GM12874 (cell line): ENCODE data around the gene ZFAND3.

Experiments
- CTCF ChIP-seq: IDR thresholded peaks from 2 replicates; pipeline ENCODE4 v1.5.1; 2011; ENCODE audit warnings: low read depth, mild to moderate bottlenecking, control low read depth, low read length, moderate library complexity; ENCODE audit not compliant: insufficient read depth

ZFAND3 gene

GRCh38 chr6:37974943-37975342 lies 155.4 kb downstream of the ZFAND3 start:
- no peak for TF ChIP-seq CTCF

- TF ChIP-seq CTCF = no peak
These were observed 158.2 kb downstream of the ZFAND3 start for GRCh38 chr6:37977715-37978114.

DNA sequence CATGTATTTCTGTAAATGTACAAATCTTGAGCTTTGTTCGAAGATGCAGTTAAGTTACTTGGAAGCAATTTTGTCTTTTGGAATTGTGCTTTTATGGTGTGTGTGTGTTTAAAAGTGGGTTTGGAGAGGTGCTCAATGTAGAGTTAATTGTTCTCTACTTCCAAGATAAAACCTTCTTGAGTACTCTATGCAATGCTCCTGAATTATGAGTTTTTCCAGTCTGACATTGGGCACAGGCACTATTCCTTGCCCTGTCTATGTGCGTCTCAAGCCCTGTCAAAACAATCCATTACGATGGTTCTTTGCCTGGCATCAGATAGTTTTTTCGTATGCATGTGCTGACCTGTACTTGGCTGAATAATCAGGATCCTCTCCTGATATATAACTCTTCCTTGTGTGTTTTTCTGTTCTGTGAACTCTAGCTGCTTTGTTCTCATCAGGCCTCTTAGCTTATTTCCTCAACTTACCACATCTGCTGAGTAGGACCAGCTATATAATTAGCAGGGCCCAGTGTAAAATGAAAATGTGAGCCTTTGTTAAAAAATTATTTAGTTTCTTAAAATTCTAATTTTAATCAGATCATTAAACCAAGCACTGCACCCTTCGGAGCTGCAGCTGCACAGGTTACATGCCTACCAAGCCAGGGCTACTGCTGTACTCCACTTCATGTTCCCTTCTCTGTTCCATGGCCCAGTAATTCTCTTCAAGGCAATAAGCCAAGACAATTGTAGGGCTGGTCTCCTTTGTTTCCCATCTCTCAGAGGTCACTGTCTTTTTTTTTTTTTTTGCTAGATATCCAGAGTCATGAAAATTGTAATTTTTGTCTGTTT lies 160.1 kb downstream of the ZFAND3 start:
- no peak for TF ChIP-seq CTCF

- no peak for TF ChIP-seq CTCF
These were observed 160.7 kb downstream of the ZFAND3 start for GRCh38 chr6:37980222-37980595.

DNA sequence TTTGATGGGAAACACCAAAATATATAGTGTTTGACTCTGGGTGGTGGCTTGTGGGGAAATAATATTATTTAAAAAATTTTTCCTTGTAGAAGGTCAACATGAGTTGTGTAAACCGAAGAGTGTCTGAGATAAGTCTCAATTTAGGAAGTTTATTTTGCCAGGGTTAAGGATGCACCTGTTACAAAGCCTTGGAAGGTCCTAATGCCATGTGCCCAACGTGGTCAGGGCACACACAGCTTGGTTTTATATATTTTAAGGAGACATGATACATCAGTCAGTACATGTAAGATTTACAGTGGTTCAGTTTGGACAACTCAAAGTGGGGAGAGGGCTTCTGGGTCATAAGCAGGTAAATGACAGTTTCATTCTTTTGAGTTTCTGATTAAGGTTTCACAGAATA lies 162.1 kb downstream of the ZFAND3 start:
- TF ChIP-seq CTCF = no peak

DNA sequence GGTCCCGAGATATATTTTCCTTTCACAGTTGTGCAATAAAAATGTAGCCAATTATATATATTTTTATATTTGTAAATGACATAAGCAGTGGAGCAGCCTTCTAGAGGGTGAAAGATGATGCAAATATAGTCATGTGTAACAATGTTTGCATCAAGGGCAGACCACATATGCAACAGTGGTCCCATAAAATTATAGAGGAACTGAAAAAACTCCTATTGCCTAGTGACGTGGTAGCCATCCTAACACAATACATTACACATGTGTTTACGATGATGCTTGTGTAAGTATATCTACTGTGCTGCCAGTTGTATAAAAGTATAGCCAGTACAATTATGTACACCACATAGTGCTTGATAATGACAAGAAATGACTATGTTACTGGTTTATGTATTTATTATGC lies 162.8 kb downstream of the ZFAND3 start:
- TF ChIP-seq CTCF = no peak

DNA sequence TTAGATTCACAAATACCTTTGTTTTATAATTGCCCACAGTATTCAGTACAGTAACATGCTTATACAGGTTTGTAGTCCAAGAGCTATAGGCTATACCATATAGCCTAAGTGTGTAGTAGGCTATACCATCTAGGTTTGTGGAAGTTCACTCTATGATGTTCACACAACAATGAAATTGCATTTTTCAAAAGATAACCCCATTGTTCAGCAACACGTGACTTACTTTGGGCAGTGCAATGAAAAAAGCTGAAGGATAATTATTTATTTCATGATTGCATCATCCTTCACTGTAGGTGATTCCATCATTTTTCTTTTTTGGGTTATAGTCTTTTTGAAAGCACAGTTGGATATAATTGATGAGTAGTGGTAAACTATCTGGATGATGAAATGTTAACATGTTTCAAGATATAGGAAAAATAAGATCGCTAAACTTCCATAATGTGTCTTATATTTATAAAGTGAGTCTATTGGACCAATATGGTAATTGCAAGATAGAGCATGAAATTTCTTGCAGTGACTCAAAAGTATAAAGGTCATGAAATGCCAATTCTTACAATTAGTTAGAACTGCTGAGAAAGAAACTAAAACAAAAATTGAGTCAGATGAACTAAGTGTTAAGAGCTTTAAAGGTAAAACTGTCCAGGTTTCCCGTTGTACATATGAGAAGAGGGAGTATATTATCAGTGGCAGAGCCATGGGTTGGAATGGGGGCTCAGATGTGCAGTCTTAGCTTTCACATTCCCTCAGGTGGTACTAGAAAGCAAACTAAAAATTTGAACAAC lies 164.4 kb downstream of the ZFAND3 start:
- no peak for TF ChIP-seq CTCF
